GM21390 (cell line): ENCODE measurements around the gene SUMO3.

Source experiments
- ATAC-seq: cut with Tn5 transposase; IDR thresholded peaks from one replicate; pipeline ENCODE4 v1.9.1; 2021; ENCODE audit not compliant: unreplicated experiment

SUMO3 gene

GRCh38 chr21:44804762-44805161, 13.1 kb downstream of the SUMO3 start:
- ATAC-seq = no peak

DNA sequence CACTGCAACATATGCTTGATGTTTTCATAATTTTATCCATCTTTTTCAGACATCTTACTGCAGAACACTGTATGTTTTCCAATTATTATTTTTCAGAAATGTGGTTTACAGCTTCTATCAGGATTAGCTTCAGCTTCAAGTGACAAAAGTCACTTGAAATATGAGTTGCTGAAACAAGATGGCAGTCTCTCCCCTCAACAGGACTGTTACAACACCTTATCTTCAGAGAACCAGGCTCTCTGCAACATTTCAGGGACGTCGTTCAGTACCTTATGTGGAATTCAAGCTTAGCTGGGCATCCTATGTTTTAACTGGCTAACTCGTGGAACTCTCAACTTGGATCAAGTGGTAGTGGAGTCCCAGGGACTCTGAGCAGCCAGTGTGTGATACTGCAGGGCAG, 14.2 kb downstream of the SUMO3 start:
- ATAC-seq = no peak

GRCh38 chr21:44802396-44803153, 15.3 kb downstream of the SUMO3 start:
- ATAC-seq = no peak

DNA sequence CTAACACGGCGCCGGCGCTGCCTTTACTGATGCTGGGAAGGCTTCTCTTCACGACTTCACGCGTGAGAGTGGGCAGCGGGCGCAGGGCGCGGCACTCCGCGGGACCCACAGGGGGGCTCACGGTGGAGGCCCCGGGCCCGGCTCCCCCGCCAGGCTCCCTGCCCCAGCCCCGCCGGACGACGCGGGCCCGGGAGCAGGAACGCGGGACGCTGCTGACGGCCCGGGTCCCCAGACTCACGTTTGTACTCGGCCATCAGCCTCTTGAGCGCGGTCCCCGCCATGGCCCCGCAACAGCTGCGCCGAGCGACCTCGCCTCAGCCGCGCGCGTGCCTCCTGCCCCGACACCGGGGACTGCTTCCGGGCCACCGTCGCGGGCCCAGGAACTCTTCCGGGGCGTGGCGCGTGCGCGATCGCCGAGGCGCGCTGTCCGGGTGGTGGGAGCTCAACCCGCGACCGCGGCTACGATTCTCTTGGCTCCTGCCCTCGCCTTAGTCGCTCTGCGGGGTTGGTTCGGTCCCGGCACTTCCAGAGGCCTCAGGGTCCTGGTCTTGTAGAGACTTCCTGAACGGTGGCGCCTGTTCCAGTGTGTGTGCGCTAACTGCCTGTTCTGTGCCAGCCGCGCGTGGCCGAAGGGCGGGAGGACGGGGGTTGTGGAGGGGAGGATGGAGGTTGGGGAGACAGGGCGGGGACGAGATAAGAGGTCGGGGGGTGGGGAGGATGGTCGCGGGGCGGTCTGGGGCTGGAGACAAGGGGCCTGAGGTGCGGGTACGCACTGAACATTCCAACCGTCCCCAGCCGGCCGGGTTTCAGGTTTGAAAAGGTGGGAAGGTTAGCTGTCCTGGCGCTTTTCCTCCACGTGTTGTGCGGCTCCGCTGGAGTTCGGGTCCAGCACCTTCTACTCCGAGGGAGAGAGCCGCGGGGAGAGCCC, 16.1 kb downstream of the SUMO3 start, which contains the start of gene UBE2G2:
UBE2G2 (minus strand) TSS at position 353 of the 928 bp plus-strand sequence; CDS start at position 281, 72 bp downstream.
- peak; percentile 81 for ATAC-seq

- ATAC-seq = peak; percentile 34
Observed at GRCh38 chr21:44800971-44801467, 16.8 kb downstream of the SUMO3 start.

GRCh38 chr21:44800103-44800502, 17.8 kb downstream of the SUMO3 start:
- no peak for ATAC-seq

DNA sequence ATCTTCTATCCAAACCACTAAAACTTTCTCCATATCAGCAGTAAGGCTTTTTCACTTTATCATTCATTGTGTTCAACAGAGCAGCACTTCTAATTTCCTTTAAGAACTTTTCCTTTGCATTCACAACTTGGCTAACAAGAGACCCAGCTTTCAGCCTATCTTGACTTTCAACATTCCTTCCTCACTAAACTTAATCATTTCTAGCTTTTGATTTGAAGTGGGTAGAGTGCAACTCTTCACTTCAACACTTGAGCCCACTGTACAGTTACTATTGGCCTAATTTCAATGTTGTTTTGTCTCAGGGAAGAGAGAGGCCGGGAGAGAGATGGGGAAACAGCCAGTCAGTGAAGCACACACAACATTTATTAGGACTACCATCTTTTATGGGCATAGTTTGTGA, 18.2 kb downstream of the SUMO3 start:
- no peak for ATAC-seq

GRCh38 chr21:44797775-44798174, 20.1 kb downstream of the SUMO3 start:
- no peak for ATAC-seq

DNA sequence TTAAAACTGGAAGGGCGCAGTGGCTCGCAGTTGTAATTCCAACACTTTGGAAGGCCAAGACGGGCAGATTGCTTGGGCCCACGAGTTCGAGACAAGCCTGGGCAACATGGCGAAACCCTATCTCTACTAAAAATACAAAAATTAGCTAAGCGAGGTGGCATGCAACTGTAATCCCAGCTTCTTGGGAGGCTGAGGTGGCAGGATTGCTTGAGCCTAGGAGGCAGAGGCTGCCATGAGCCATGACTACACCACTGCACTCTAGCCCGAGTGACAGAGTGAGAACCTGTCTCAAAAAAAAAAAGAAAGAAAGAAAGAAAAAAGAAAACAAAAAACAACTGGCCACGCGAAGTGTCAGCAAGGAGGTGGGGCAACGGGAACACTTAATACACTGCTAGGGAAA, 22.5 kb downstream of the SUMO3 start:
- ATAC-seq = no peak

GRCh38 chr21:44793592-44794374, 24.1 kb downstream of the SUMO3 start:
- ATAC-seq = no peak

GRCh38 chr21:44792702-44793591, 24.9 kb downstream of the SUMO3 start:
- ATAC-seq = no peak

DNA sequence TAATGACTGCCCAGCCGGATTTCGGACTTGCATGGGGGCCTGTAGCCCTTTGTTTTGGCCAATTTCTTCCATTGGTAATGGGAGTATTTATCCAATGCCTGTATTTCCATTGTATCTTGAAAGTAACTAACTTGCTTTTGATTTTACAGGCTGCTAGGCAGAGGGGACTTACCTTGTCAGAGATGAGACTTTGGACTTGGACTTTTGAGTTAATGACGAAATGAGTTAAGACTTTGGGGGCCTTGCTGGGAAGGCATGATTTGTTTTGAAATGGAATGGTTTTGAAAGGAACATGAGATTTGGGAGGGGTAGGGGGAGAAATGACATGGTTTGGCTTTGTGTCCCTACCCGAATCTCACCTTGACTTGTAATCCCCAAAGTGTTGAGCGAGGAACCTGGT, 25.9 kb downstream of the SUMO3 start:
- no peak for ATAC-seq

DNA sequence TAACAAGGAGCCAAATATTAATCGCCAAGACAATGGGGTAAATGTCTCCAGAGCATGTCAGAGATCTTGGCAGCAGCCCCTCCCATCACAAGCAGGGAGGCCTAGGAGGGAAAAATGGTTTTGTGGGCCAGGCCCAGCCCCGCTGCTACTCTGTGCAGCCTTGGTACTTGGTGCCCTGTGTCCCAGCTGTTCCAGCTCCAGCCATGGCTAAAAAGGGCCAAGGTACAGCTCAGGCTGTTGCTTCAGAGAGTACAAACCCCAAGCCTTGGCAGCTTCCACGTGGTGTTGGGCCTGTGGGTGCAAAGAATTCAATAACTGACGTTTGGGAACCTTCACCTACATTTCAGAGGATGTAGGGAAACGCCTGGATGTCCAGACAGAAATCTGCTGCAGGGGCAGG, 26.6 kb downstream of the SUMO3 start:
- no peak for ATAC-seq

- ATAC-seq = no peak
Observed at GRCh38 chr21:44790368-44790767, 27.5 kb downstream of the SUMO3 start.

GRCh38 chr21:44789880-44790279, 28.0 kb downstream of the SUMO3 start:
- no peak for ATAC-seq

DNA sequence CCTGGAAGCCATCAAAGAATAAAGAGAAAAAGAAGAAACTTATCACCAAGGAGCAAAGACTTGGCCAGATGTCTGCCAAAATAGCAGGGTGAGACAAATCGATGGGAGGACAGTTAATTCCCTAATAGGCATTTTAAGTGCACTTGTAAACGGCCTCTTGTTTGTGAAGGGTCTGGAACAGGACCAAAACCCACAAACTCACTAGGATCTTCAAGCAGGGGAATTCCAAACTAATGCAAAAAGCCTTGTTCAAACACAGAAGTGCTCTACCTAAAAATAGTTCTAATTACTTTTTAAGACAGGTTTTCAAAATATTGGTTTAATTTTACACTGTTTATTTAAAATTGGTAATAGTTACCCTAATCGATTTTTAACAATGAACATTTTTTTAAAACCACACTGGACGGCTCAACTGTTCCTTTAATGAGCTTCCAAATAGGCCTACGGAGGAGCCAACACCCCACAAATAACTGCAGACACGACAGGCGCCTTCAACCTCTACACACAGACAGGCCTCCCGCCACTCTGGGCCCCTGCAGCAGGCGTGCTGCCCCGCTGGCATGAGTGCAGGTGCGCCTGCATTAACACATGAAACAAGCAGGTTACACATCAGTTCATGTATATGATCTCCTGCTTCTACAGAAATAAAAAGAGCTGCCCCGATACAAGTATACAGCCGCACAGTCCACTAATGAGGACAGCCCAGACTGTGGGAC, 32.1 kb downstream of the SUMO3 start:
- no peak for ATAC-seq

DNA sequence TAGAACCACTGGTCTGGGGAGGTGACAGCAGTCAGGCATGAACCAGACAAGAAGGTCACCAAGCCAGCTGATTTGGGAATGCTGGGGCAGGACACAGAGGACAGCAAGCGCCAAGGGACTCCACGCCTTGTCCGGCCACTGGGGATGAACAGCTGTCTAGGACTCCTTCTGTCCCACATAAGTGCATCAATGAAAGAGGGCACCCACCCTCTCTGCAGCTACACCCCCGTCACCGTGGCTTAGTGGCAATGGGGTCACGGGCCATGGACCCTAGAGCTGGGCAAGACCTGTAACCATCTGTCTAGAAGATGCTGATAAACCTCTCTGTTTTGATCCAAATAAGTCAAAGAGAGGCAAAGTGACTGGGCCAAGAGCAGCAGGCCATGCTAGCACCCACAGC, 33.1 kb downstream of the SUMO3 start:
- ATAC-seq = no peak

GRCh38 chr21:44783020-44783696, 34.7 kb downstream of the SUMO3 start:
- ATAC-seq = no peak
